GM21737 (cell line): ENCODE results near the gene NRXN3.

Experiments used
- ATAC-seq: cut with Tn5 transposase; IDR thresholded peaks from one replicate; pipeline ENCODE4 v1.9.1; 2021; ENCODE audit warnings: mild to moderate bottlenecking, moderate library complexity; ENCODE audit not compliant: unreplicated experiment

Gene NRXN3

DNA sequence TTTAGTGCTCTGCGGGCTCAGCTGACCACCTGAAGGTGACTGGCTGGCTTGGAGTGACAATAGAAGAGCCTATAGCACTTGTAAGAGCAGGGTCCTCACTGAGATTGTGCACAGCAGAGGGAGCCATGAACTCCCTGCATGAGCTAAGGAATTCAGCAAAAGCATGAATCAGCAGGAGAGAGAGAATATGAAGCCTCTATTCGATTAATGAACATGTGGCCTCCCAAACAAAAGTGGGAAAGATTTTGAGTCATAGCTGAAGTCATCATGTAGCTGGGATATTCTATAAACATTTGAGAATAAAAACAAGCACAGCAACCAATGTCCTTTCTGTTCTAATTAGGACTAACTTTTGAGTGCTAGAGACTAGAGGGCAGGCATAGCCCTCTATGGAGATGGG is 1414.5 kb downstream of the NRXN3 start:
- ATAC-seq, result no peak

DNA sequence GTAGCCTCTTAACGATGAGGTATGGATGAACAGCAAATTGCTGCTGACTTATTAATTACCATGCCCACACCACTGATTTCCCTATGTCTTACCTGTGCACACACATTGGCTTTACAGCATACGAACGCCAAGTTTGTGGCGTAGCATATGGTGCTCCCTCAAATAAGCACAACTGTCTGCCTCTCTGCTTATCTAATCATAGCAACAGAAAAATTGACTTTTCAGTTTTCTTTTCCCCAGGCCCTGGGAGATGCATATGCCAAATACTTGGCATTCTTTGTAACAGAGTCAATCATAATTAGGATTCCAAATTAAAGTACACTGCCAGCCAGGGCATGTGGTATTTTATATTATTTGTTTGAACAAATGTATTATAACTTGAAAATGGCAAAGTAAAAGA is 1415.7 kb downstream of the NRXN3 start:
- no peak for ATAC-seq

DNA sequence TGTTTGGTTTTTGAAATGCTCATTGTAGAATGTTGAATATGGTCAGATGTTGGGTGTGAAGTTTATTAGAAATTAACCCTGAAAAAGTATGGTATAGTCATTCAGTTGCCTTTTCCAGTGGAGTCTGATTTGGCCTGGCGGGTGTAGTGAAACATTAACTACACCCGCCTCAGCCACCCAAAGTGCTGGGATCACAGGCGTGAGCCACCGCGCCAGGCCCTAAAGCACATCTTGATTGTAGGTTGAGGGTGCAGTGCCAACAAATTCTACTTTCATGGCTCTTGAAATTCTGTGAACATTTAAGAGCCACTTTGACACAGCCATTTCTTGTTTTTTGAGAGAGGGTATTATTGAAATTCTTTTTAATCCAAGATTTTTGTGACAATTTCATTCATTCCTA is 1416.2 kb downstream of the NRXN3 start:
- ATAC-seq, result no peak

GRCh38 chr14:79586989-79587598 is 1416.9 kb downstream of the NRXN3 start:
- ATAC-seq, result no peak

GRCh38 chr14:79587875-79588274 is 1417.7 kb downstream of the NRXN3 start:
- ATAC-seq, result no peak

DNA sequence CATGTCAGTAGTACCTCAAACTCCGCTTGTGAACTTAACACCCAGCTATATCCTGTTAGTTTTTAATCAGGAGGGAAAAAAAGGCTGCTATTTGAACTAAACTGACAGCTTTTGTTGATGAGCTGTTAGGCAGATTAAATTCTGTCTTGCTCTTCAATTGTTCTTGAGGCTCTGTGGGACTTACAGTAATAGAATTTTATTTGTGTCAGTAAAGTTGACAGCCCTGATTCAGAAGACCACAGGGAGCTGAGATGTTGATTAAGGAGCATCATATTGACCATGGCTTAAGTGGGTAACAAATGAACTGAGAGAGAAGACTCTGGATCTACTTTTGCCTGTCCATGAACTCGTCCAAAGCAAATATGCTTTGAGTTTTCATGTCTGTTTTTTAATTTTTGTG is 1418.2 kb downstream of the NRXN3 start:
- ATAC-seq, result no peak

DNA sequence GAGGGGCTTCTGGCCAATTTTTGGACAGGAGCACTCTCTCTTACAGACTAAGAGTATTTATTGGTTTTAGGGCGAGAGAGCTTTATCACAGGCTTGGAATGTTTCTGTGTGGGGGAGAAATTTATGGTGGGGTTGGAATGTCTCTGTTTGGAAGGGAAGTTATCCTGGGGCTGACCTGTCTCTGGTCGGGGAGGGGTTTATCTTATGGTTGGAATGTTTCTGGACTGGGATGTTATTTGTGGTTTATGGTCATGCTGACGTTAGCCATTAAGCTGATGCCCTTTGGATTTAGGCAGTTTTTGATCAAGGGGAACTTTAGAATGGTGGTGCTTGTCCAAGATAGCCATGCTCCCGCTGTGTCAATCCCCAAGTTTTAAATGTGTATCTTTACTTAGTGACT is 1426.4 kb downstream of the NRXN3 start:
- ATAC-seq, result no peak

DNA sequence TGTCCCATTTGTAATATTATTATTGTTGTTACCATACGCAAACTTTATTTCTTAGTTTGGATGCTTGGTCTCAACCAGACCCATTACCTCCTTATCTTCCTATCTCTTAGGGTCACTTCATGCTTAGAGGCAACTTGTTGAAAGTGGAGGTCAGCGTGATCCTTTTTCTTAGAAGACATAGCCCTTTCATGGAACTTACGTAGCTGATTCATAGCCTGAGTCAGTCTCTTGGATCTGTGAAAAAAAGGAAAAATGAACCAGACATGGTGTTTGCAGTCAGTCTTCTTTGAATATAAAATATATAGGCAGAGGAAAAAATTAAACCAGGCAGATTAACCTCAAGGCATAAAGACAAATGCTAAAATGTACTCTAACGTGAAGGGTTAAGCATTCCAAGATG is 1427.4 kb downstream of the NRXN3 start:
- no peak for ATAC-seq

- ATAC-seq, result no peak
Observed at GRCh38 chr14:79598339-79598738, 1428.2 kb downstream of the NRXN3 start.

GRCh38 chr14:79599239-79599638 is 1429.1 kb downstream of the NRXN3 start:
- ATAC-seq, result no peak

- no peak for ATAC-seq
Observed at GRCh38 chr14:79600406-79600805, 1430.2 kb downstream of the NRXN3 start.

- ATAC-seq, result no peak
Observed at GRCh38 chr14:79601579-79601978, 1431.4 kb downstream of the NRXN3 start.

- ATAC-seq, result no peak
Observed at GRCh38 chr14:79602045-79602444, 1431.9 kb downstream of the NRXN3 start.

- ATAC-seq, result no peak
Observed at GRCh38 chr14:79602742-79603141, 1432.6 kb downstream of the NRXN3 start.

GRCh38 chr14:79605849-79606248 is 1435.7 kb downstream of the NRXN3 start:
- ATAC-seq, result no peak

GRCh38 chr14:79608446-79608845 is 1438.3 kb downstream of the NRXN3 start:
- ATAC-seq, result no peak

GRCh38 chr14:79613625-79614024 is 1443.5 kb downstream of the NRXN3 start:
- no peak for ATAC-seq

DNA sequence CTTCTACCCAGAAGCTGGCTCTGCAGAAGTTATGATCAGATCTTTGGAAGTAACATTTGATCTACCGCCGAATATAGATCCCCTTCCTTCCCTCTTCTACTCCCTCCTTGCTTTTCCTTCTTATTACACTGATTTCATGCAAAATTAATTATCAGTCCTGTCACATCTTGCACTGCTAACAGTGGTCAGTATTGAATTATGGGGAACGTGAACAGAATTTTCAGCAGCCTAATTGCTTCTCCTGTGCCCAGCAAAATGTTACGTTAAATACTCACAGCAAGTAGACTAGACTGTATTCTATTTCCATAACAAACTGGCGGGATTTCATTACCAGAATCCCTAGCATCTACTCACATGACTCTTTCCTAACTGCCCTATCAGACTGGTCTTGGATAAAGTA is 1444.3 kb downstream of the NRXN3 start:
- no peak for ATAC-seq

- ATAC-seq, result no peak
Observed at GRCh38 chr14:79627058-79627457, 1456.9 kb downstream of the NRXN3 start.

GRCh38 chr14:79629411-79630287 is 1459.5 kb downstream of the NRXN3 start:
- ATAC-seq, result no peak

- ATAC-seq, result no peak
Observed at GRCh38 chr14:79630288-79630960, 1460.3 kb downstream of the NRXN3 start.

DNA sequence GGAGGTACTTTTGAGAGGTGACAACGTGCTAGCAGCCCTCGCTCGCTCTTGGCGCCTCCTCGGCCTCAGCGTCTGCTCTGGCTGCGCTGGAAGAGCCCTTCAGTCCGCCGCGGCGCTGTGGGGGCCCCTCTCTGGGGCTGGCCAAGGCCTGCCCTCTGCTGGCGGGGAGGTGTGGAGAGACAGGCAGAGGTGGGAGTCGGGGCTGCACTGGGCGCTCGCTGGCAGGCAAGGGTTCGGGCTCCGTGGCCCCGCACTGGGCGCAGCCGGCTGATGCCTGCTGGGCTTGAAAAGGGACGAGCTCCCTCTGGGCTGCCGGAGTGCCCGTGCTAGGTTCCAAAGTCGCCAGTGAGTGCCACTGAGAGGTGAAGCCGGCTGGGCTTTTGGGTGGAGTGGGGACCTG is 1461.1 kb downstream of the NRXN3 start:
- no peak for ATAC-seq
